Measurements from ENCODE around the gene ADCY10.

DNA sequence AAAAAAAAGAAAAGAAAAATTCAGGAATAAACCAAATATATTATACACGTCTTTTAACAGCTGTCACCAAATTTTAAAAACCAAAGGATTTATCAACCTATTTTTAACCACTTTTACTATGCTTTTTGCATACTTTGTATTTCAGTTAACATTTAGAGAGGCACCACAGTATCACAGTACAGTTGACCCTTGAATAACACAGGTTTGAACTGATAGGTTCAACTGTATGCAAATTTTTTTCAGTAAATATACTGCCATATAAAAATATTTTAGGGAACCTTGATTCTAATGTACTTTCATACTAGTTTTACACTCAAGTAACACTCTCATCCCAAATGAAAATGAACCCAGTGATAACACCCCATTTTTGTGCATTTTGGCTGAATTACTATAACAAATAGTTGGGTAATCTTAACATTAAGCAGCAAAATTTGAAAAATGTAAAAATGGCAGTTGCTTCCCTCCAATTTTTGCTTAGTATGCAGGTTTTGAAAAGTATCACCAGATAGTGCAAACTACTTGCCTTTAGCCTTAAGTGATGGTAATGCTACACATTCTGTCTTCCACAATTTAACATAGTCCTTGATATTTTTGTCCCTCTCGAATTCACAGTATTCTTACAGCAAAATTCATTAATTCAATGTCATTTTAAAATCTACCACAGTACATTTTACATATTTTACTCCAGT is 10.8 kb upstream of the ADCY10 start:
- TF ChIP-seq, protein P1, sequence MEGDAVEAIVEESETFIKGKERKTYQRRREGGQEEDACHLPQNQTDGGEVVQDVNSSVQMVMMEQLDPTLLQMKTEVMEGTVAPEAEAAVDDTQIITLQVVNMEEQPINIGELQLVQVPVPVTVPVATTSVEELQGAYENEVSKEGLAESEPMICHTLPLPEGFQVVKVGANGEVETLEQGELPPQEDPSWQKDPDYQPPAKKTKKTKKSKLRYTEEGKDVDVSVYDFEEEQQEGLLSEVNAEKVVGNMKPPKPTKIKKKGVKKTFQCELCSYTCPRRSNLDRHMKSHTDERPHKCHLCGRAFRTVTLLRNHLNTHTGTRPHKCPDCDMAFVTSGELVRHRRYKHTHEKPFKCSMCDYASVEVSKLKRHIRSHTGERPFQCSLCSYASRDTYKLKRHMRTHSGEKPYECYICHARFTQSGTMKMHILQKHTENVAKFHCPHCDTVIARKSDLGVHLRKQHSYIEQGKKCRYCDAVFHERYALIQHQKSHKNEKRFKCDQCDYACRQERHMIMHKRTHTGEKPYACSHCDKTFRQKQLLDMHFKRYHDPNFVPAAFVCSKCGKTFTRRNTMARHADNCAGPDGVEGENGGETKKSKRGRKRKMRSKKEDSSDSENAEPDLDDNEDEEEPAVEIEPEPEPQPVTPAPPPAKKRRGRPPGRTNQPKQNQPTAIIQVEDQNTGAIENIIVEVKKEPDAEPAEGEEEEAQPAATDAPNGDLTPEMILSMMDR (IDR thresholded peaks at IDR 0.05): no peak
- TF ChIP-seq POLR2A (IDR thresholded peaks at IDR 0.05): no peak

All from Peyer's patch (tissue), 4 donors.